COLO668 (cell line): ENCODE data around the gene IL5.
A peak's percentile ranks its signal among the peaks of the same experiment; 100 is the strongest.
"Not testable (repeated sequence)": the region's sequence is repeated elsewhere in the genome, so short reads cannot be mapped to it uniquely, and the experiment has no call there.

Source experiments
- DNase-seq: peaks from one replicate; lab custom pipeline; 2025; ENCODE audit not compliant: unreplicated experiment; lab: John Stamatoyannopoulos, UW

The IL5 gene

GRCh38 chr5:132543472-132544201, at the start of gene IL5:
IL5 (minus strand) TSS chr5:132543522; CDS start chr5:132543478, 44 bp downstream.
- DNase-seq, result no peak

- DNase-seq, result no peak
Observed at GRCh38 chr5:132592521-132592920, 49.2 kb upstream of the IL5 start.

GRCh38 chr5:132591145-132591544, 47.8 kb upstream of the IL5 start:
- DNase-seq, result no peak

GRCh38 chr5:132589467-132589866, 46.1 kb upstream of the IL5 start:
- DNase-seq, result no peak

GRCh38 chr5:132586063-132586462, 42.7 kb upstream of the IL5 start:
- DNase-seq, result no peak

GRCh38 chr5:132584560-132584959, 41.2 kb upstream of the IL5 start:
- not testable (repeated sequence) for DNase-seq

- no peak for DNase-seq
Observed at GRCh38 chr5:132576123-132576522, 32.8 kb upstream of the IL5 start.

- DNase-seq, result no peak
Observed at GRCh38 chr5:132566657-132567056, 23.3 kb upstream of the IL5 start.

GRCh38 chr5:132564555-132564954, 21.2 kb upstream of the IL5 start:
- DNase-seq, result not testable (repeated sequence)

- no peak for DNase-seq
Observed at GRCh38 chr5:132561601-132562000, 18.3 kb upstream of the IL5 start.

GRCh38 chr5:132559383-132560060, 16.2 kb upstream of the IL5 start:
- DNase-seq, result no peak

GRCh38 chr5:132557478-132558172, 14.3 kb upstream of the IL5 start:
- peak; percentile 34 for DNase-seq

GRCh38 chr5:132556763-132557477, 13.6 kb upstream of the IL5 start, which contains the start of gene RAD50:
RAD50 (plus strand) TSS chr5:132556977; CDS start chr5:132557325, 348 bp downstream.
- DNase-seq, result peak; percentile 92

- no peak for DNase-seq
Observed at GRCh38 chr5:132556153-132556762, 12.9 kb upstream of the IL5 start.

- DNase-seq, result no peak
Observed at GRCh38 chr5:132549576-132549975, 6.3 kb upstream of the IL5 start.

GRCh38 chr5:132548834-132549233, 5.5 kb upstream of the IL5 start:
- DNase-seq, result not testable (repeated sequence)

- DNase-seq, result no peak
Observed at GRCh38 chr5:132547269-132547668, 3.9 kb upstream of the IL5 start.

GRCh38 chr5:132546108-132546507, 2.8 kb upstream of the IL5 start:
- no peak for DNase-seq

- no peak for DNase-seq
Observed at GRCh38 chr5:132540764-132541163, 2.6 kb downstream of the IL5 start.

GRCh38 chr5:132540149-132540548, 3.2 kb downstream of the IL5 start:
- no peak for DNase-seq

GRCh38 chr5:132539716-132540115, 3.6 kb downstream of the IL5 start:
- DNase-seq, result no peak
